T-cell (primary cell): Measurements from ENCODE around the gene FGD3. TPM values are rescaled to one million over a fixed set of nuclear protein-coding genes. Genes with fewer than 3 reads are reported as not detected.

Source experiments
- ATAC-seq, 4 experiments: fragments of 200-7000 bp in 3 of 4; fragments of 150-1000 bp in 1 of 4; cut with Tn5 transposase; replicated peaks in 1 of 4; 1 replicate in 3 of 4; 2 replicates in 1 of 4; pipeline ENCODE4 v1.10.0; 2021; ENCODE audit warnings: moderate library complexity in 3 of 4, mild to moderate bottlenecking in 2 of 4, moderate number of reproducible peaks in 1 of 4
- CTCF ChIA-PET, 2 donors: fragments of 300-600 bp; sonication (Branson Sonifier 250); formaldehyde crosslinking; loops; one replicate each; lab custom pipeline; 2022; ENCODE audit warnings: antibody characterized with exemption in 2 of 2; lab: Charles Lee
- POLR2A ChIA-PET, 2 donors: fragments of 300-600 bp; sonication (Branson Sonifier 250); formaldehyde crosslinking; loops; one replicate each; lab custom pipeline; 2022; ENCODE audit warnings: antibody characterized with exemption in 2 of 2; lab: Charles Lee
- DNase-seq, 35 experiments: peaks; one replicate each; pipeline versions ENCODE4 v3.0.0 to v3.0.0-alpha.2; 2013 to 2023
- H3K27ac ChIP-seq: one replicate; pipeline ENCODE4 v1.5.1; 2013; ENCODE audit warnings: low read length
- H3K27me3 ChIP-seq, 2 experiments: replicated peaks in 1 of 2; 1 replicate in 1 of 2; 2 replicates in 1 of 2; pipeline versions ENCODE4 v1.6.1 to v1.7.0; 2013; ENCODE audit warnings: low read length in 1 of 2, mixed read lengths in 1 of 2; ENCODE audit not compliant: control insufficient read depth in 2 of 2, insufficient read depth in 2 of 2; ENCODE audit errors: extremely low read depth in 1 of 2
- H3K36me3 ChIP-seq, 2 donors: 1 replicate in 1 of 2; 2 replicates in 1 of 2; pipeline versions ENCODE4 v1.6.1 to v1.7.0; 2013; ENCODE audit warnings: low read length in 1 of 2; ENCODE audit not compliant: control insufficient read depth in 2 of 2, insufficient read depth in 1 of 2; ENCODE audit errors: extremely low read depth in 1 of 2
- H3K4me1 ChIP-seq, 2 experiments: 1 replicate in 1 of 2; 2 replicates in 1 of 2; pipeline versions ENCODE4 v1.6.1 to v1.7.0; 2013; ENCODE audit warnings: low read length in 2 of 2, mixed read lengths in 1 of 2; ENCODE audit not compliant: insufficient read depth in 2 of 2, control insufficient read depth in 1 of 2; ENCODE audit errors: extremely low read depth in 1 of 2
- H3K4me3 ChIP-seq, 2 donors: 1 replicate in 1 of 2; 2 replicates in 1 of 2; pipeline versions ENCODE4 v1.5.1 to v1.7.0; 2013; ENCODE audit warnings: mild to moderate bottlenecking in 2 of 2, low read length in 1 of 2, moderate library complexity in 1 of 2; ENCODE audit not compliant: control insufficient read depth in 1 of 2; ENCODE audit errors: extremely low read depth in 1 of 2
- H3K9me3 ChIP-seq: 2 replicates; pipeline ENCODE4 v1.7.0; 2013
- H3K27ac Mint-ChIP-seq, 2 donors: one replicate each; pipeline ENCODE4 v1.8.0; 2020 to 2021; ENCODE audit warnings: mild to moderate bottlenecking in 2 of 2, mixed read lengths in 2 of 2
- H3K27me3 Mint-ChIP-seq, 2 donors: one replicate each; pipeline ENCODE4 v1.8.0; 2021 to 2022; ENCODE audit warnings: mixed read lengths in 2 of 2
- H3K36me3 Mint-ChIP-seq: one replicate; pipeline ENCODE4 v1.8.0; 2021; ENCODE audit warnings: mixed read lengths
- H3K4me1 Mint-ChIP-seq, 3 donors: one replicate each; pipeline ENCODE4 v1.8.0; 2020 to 2022; ENCODE audit warnings: mixed read lengths in 3 of 3, mild to moderate bottlenecking in 1 of 3
- H3K4me3 Mint-ChIP-seq, 3 donors: one replicate each; pipeline ENCODE4 v1.8.0; 2020 to 2022; ENCODE audit warnings: mild to moderate bottlenecking in 3 of 3, mixed read lengths in 3 of 3, moderate library complexity in 3 of 3
- H3K9me3 Mint-ChIP-seq, 3 donors: one replicate each; pipeline ENCODE4 v1.8.0; 2020 to 2022; ENCODE audit warnings: mixed read lengths in 3 of 3
- WGBS: methylation state at CpG from one replicate; pipeline ENCODE4 v1.1.5; 2013; ENCODE audit warnings: missing lambda C conversion rate; ENCODE audit not compliant: insufficient coverage; 5-methylcytosine and 5-hydroxymethylcytosine counted together
- total RNA-seq, 35 experiments: library from RNA in 6 of 35; stranded (reverse) in 6 of 35; fragments of 120-200 nt in 1 of 35; gene quantifications; one replicate each; pipeline versions ENCODE4 v1.2.1 to v1.2.4 and lab custom pipeline; 2013 to 2026

The FGD3 gene
- total RNA-seq, 5 donors from 2014 or later (not counting 1 experiment from before 2014, with no cell fraction given), result 188 to 349 (median 293) TPM

DNA sequence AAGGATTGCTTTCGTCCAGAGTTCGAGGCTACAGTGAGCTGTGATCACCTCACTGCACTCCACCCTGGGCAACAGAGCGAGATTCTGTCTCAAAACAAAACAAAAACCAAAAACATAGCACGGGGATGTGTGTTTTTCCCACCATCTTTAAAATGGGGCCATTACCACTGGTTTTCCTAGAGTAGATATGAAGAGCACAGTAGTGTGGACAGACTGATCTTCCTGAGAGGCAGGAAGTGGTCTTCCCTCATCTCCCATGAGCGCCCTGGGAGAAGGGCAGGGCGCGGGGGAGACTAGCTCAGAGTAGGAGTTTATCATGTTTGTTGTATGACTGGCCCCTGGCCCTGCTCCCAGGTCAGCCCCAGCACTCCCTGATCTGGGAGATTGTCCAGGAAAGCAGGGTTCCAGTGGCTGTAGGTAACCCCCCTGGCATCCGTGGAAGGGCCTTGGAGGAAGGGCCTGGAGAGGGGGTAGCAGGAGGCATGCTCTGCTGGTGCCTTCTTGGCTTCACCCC is 113.5 kb downstream of the FGD3 start:
- Mint-ChIP-seq H3K4me1 (peaks cover 82 to 88% (median 86%) of the 10 kb centered on the region in 3 donors), H3K27me3 (no peaks in the 10 kb centered on the region), H3K9me3 (no peaks in the 10 kb centered on the region), H3K36me3 (peaks cover 21% of the 10 kb centered on the region), H3K4me3 (peak overlapping the region; percentile 92 to 93 (median 93)), H3K27ac (peak overlapping the region; percentile 99 to 100)
- Histone ChIP-seq H3K4me3 (peak overlapping the region; percentile 78 to 88), H3K9me3 (no peaks in the 10 kb centered on the region), H3K4me1 (peaks cover 47 to 90% of the 10 kb centered on the region in 2 experiments), H3K36me3 (peaks cover 5 to 15% of the 10 kb centered on the region in 2 donors), H3K27me3 (no peaks in the 10 kb centered on the region), H3K27ac (peak overlapping the region; percentile 83)
- 46% methylated on average over 3 of the region's 8 CpGs for WGBS
- ATAC-seq, result no peak
- peak in 1 of 35 experiments; percentile 37 for DNase-seq
- ChIA-PET CTCF (interaction anchor here (0.5 to 1.1 kb wide), 5 partner anchors 11 to 369 kb away, joined by 3 to 8 read pairs (median 5); no protein-coding TSS in a partner anchor), POLR2A (interaction anchor here in 1 of 2 donors (0.9 kb wide), 1 partner anchor 33 kb away, joined by 5 read pairs; no protein-coding TSS in a partner anchor)

DNA sequence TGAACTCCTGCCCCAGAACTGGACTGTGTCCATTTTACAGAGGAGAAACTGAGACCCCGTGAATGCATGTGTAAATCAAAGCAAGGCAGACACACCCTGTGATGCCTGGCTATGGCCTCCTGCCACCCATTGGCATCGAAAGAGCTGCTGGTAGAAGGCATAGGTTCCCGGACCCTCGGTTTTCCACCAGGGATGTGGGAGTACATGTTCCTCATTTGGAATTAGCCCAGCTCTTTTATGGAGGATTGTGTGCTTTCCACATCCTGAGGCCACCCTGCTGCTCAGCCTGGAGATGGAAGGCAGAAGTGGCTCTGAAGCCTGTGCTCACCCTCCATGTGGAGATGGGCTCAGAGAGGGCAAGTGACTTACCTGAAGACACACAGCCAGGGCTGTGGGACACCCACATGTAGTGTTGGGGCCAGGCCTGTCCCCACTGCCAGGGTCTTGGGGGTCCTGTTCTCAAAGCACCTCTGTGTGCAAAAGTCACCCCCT is 114.0 kb downstream of the FGD3 start:
- Mint-ChIP-seq H3K4me3 (peak overlapping the region; percentile 92 to 93 (median 93)), H3K4me1 (peaks cover 83 to 89% (median 88%) of the 10 kb centered on the region in 3 donors), H3K36me3 (peaks cover 24% of the 10 kb centered on the region), H3K27me3 (no peaks in the 10 kb centered on the region), H3K9me3 (no peaks in the 10 kb centered on the region), H3K27ac (peak overlapping the region; percentile 99 to 100)
- DNase-seq, result no peak
- Histone ChIP-seq H3K27me3 (no peaks in the 10 kb centered on the region), H3K36me3 (peaks cover 5 to 17% of the 10 kb centered on the region in 2 donors), H3K27ac (peak overlapping the region; percentile 83), H3K9me3 (no peaks in the 10 kb centered on the region), H3K4me1 (peaks cover 48 to 91% of the 10 kb centered on the region in 2 experiments), H3K4me3 (peak overlapping the region; percentile 78 to 88)
- POLR2A ChIA-PET, result interaction anchor here in 1 of 2 donors (0.9 kb wide), 1 partner anchor 33 kb away, joined by 5 read pairs; no protein-coding TSS in a partner anchor
- no peak for ATAC-seq
- WGBS, result 96% methylated on average over 4 of the region's 4 CpGs
- CTCF ChIA-PET, result interaction anchor here (0.5 to 1.1 kb wide), 2 partner anchors 11 to 33 kb away, joined by 5 to 7 read pairs; no protein-coding TSS in a partner anchor

DNA sequence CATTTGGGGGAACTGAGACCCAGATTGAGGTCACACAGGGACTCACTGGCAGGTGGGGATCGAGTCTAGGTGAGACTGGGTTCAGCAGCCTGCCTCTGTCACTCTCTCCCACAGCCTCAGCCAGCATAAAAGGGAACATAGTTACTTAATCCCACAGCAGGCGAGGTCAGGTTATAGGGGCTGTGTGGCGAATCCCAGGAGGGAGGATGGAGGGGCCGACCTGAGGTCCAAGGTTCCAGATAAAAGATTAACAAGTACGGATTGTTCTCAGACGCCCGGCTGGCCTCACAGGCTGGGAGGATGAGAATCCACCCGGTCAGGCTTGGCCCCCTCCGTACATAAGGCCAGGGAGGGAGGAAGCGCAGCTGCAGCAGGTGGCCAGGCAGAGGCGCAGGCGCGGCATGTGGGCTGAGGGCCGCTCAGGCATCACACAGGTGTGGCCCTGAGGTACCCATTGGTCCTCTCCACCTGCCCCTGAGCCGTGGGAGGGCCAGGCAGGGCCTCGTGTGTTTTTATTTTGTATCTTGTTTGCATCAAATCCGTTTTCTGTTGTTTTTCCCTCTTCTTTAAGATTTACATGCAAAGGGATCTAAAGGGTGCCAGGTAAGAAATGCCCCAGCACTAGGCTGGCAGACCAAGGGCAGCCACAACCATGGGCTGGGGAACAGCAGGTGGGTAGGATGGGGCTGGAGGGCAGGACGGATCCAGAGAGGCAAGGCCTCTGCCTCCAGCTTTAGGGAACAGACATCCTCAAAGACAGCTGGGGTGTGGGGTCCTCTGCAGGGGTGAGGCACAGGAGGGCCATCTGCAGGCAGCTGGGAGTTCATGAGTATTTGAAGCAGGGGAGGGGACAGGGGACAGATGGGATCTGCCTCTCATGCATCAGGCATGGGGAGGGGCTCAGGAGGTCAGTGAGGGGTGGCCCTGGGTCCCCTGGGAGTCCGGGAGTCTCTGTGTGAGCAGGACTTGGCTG is 114.8 kb downstream of the FGD3 start:
- WGBS, result 47% methylated on average over 12 of the region's 19 CpGs
- H3K27ac ChIP-seq, result peak overlapping the region; percentile 83
- no peak for ATAC-seq
- peaks cover 5 to 17% of the 10 kb centered on the region in 2 donors for H3K36me3 ChIP-seq
- no peaks in the 10 kb centered on the region for H3K27me3 ChIP-seq
- Mint-ChIP-seq H3K4me1 (peaks cover 86 to 91% (median 91%) of the 10 kb centered on the region in 3 donors), H3K27me3 (no peaks in the 10 kb centered on the region), H3K9me3 (no peaks in the 10 kb centered on the region), H3K36me3 (peaks cover 29% of the 10 kb centered on the region), H3K4me3 (peak overlapping the region; percentile 92 to 93 (median 93)), H3K27ac (peak overlapping the region; percentile 99 to 100)
- H3K4me1 ChIP-seq, result peaks cover 48 to 95% of the 10 kb centered on the region in 2 experiments
- DNase-seq, result peak in 5 of 35 experiments; percentile 29 to 41 (median 36)
- CTCF ChIA-PET, result interaction anchor here (0.5 to 0.6 kb wide), 2 partner anchors 34 to 100 kb away, joined by 3 to 4 read pairs; no protein-coding TSS in a partner anchor
- no peaks in the 10 kb centered on the region for H3K9me3 ChIP-seq
- POLR2A ChIA-PET, result interaction anchor here in 1 of 2 donors (0.7 to 0.9 kb wide), 2 partner anchors 34 to 511 kb away, joined by 3 to 5 read pairs; no protein-coding TSS in a partner anchor
- H3K4me3 ChIP-seq, result peak overlapping the region; percentile 78 to 88

DNA sequence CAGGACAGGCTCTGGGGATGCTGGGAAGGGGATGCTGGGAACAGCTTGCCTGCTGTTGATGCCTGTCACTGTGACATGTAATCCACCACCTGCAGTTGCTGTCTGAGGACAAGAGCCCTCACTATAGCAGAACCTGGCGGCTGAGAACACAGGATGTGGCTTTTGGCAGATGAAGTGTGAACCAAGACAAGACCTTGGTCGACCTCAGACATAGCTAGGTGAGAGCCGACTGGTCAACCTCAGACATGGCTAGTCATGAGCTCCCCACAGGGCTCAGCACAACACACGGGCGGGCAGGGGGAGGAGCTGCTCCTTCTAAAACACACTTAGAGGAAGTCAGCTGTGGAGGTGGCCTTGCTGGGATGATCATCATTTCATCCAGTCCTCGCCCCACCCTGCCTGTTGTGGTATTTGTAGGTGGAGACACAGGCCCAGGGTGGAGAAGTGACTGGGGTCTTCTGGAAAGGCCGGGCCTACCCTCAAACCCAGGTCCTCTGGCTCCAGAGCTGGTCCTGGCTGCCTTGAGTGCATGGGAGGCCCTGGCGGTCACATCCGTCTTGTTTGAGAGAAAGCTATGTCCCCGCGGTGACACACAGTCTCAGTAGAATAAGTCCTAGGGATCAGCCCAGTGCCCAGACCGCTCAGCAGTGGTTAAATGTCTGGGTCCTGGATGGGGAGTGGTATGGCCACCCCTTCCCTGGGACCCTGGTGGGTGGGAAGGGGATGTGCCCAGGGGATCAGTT is 117.2 kb downstream of the FGD3 start:
- DNase-seq, result peak; percentile 75 to 96 (median 90)
- Histone ChIP-seq H3K27me3 (no peaks in the 10 kb centered on the region), H3K27ac (peak overlapping the region; percentile 83), H3K9me3 (no peaks in the 10 kb centered on the region), H3K4me1 (peaks cover 47 to 80% of the 10 kb centered on the region in 2 experiments), H3K36me3 (peaks cover 7 to 28% of the 10 kb centered on the region in 2 donors), H3K4me3 (peak overlapping the region; percentile 40 to 42)
- 30% methylated on average over 8 of the region's 12 CpGs for WGBS
- Mint-ChIP-seq H3K4me3 (peak overlapping the region; percentile 82 to 92 (median 86)), H3K36me3 (peaks cover 46% of the 10 kb centered on the region), H3K4me1 (peaks cover 95 to 99% (median 97%) of the 10 kb centered on the region in 3 donors), H3K9me3 (no peaks in the 10 kb centered on the region), H3K27ac (peak overlapping the region; percentile 99 to 100), H3K27me3 (no peaks in the 10 kb centered on the region)
- peak; percentile 89 to 93 (median 90) for ATAC-seq
- CTCF ChIA-PET, result interaction anchor here (0.6 to 1.5 kb wide), 18 partner anchors 10 to 502 kb away, joined by 3 to 12 read pairs (median 3); no protein-coding TSS in a partner anchor
- POLR2A ChIA-PET, result interaction anchor here (0.6 to 1.2 kb wide), 3 partner anchors 36 to 250 kb away, joined by 3 to 6 read pairs (median 4); partner anchors contain the start of gene NINJ1 (in 1 of the 2)

DNA sequence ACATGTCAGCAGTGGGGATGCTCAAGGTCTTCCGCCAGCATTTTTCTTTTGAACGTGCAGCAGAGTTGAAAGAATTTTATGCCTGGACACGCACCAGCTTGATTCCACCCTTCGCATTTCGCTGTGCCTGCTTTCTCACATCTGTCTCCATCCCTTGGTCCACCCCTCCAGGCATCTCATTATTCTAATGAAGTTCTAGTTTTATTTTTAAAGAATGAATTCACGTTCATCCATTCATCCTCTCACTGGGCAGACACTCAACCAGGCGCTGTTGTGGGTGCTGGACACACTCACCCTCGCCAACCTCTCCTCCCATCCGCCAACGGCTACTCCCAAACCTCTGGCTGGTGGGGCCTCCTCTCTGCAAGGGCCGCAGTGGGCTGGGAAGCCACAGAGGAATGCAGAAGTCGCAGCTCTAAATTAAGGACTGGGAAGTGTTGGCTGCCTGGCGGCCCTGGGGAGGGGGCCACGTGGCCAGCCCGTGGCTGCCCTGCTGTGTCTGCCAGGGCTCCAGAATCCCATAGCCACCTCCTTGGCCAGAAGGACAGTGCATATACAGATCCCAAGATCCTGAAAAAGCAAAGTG is 117.9 kb downstream of the FGD3 start:
- no peaks in the 10 kb centered on the region for H3K27me3 Mint-ChIP-seq
- Histone ChIP-seq H3K27me3 (no peaks in the 10 kb centered on the region), H3K4me3 (peak overlapping the region; percentile 40 to 42), H3K4me1 (peaks cover 43 to 75% of the 10 kb centered on the region in 2 experiments), H3K36me3 (peaks cover 7 to 30% of the 10 kb centered on the region in 2 donors), H3K9me3 (no peaks in the 10 kb centered on the region), H3K27ac (peak overlapping the region; percentile 83)
- DNase-seq, result no peak
- H3K36me3 Mint-ChIP-seq, result peaks cover 46% of the 10 kb centered on the region
- 70% methylated on average over 7 of the region's 15 CpGs for WGBS
- peaks cover 92 to 98% (median 97%) of the 10 kb centered on the region in 3 donors for H3K4me1 Mint-ChIP-seq
- H3K27ac Mint-ChIP-seq, result peak overlapping the region; percentile 99 to 100
- no peak for ATAC-seq
- no peaks in the 10 kb centered on the region for H3K9me3 Mint-ChIP-seq
- ChIA-PET POLR2A (interaction anchor here (0.6 to 1.2 kb wide), 4 partner anchors 37 to 395 kb away, joined by 3 to 6 read pairs (median 4); partner anchors contain the start of gene NINJ1 (in 1 of the 2)), CTCF (interaction anchor here (0.6 to 1.5 kb wide), 13 partner anchors 11 to 111 kb away, joined by 3 to 12 read pairs (median 3); no protein-coding TSS in a partner anchor)
- H3K4me3 Mint-ChIP-seq, result peak overlapping the region; percentile 82 to 92 (median 86)
